MV-4-11 (cell line): Measurements from ENCODE around the gene VGLL2.

Experiments
- DNase-seq: peaks from one replicate; lab custom pipeline; 2025; lab: John Stamatoyannopoulos, UW

Gene VGLL2

DNA sequence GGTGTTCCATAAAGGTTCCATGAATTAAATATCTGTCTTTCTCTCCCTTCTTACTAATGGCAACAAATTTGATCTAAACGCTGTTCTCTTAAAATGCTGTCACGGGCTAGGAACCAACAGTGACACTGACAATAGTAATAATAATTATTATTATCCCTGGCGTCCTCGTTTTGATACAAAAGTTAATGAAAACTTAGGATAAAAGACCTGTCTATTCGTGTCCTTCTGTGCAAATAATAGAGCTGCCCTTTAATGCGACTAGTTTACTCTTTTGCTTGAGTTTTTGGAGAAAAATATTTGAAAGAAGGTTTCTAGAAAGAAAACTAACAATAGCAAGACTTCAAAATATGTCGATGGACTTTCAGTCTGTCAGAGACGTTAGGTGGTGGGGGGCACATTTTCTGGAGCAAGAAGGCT lies 4.3 kb downstream of the VGLL2 start:
- no peak for DNase-seq

DNA sequence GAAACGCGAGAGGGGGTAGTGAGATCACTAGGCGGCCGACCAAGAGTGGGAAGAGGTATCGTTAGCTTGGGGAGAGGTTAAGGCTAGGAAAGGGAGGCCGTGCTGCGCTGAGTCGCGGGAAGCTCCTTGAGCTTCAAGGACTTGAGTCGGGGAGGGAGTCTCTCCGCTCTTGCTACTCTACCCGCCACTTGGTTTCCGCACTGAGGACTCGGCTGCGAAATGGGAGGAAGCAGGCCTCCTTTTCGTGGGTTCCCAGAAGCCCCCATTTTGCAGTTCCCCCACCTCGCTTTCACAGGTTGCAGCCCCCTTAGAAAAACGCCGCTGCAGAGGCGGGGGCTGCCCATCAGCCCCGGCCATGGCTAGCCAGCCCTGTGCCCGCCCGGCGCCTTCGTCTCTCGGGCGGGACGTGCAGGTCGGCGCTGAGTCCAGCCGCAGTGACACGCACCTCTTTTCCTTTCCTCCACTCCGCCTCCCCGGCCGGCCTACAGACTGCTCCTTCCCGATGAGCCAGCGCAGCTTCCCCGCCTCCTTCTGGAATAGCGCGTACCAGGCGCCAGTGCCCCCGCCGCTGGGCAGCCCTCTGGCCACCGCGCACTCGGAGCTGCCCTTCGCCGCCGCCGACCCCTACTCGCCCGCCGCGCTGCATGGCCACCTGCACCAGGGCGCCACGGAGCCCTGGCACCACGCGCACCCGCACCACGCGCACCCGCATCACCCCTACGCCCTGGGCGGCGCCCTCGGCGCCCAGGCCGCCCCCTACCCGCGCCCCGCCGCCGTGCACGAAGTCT lies 4.9 kb downstream of the VGLL2 start:
- no peak for DNase-seq

DNA sequence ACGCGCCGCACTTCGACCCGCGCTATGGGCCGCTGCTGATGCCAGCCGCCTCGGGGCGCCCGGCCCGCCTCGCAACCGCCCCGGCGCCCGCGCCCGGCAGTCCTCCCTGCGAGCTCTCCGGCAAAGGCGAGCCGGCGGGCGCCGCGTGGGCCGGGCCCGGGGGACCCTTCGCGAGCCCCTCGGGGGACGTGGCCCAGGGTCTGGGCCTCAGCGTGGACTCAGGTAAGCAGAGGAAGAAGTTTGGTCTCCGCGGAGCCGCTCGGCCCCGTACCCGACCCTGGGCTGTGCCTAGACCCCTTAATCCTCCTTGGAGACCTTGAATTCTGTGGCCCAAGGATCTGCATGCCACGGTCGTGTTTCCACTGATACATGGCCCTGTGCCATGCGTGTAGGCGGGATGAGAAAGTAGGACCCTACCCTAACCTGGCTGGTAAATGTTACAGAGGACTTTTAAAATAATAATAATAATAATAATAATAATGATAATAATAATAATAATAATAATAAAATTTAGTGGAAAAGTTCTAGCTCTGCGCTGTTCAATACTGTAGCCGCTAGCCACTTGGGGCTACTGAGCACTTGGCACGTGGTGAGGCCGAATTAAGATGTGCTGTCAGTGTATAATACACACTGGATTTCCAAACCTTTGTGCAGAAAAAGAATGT lies 5.6 kb downstream of the VGLL2 start:
- DNase-seq, result no peak

DNA sequence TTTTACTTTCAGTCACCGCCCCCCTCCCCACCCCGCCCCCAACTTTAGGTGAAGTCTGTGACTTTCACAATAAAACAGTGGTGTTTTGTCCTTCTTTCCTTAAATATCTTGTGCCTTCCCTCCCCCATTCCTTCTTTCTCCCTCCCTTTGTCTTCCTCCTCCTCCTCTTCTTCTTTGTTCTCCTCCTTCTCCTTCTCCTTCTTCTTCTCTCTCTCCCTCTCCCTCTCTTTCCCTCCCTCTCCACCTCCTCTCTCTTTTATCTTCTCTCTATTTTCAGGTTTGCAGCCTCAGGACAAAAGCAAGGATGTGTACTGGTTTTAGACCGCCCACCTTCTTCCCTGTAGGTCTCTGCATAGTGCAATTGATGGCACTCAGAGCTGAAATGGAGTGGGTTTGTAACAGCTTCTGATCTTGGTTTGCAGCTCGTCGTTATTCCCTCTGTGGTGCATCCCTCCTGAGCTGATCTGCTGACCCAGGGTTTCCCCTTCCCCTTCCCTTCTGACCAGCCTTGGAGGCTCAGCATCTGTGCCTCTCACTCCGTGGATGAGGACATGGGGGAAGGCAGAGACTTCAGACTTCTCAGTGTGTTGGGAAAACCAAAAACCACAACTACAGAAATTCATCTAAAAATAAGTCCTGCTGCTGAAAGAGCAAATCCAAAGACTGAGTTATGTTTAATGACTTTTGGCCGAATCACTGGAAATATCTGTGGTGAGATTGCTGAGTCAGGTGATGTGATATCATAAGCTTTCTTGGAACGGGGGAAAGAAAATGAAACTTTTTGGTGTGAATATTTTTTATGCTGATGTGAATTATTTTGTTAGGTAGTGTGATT lies 6.9 kb downstream of the VGLL2 start:
- no peak for DNase-seq

DNA sequence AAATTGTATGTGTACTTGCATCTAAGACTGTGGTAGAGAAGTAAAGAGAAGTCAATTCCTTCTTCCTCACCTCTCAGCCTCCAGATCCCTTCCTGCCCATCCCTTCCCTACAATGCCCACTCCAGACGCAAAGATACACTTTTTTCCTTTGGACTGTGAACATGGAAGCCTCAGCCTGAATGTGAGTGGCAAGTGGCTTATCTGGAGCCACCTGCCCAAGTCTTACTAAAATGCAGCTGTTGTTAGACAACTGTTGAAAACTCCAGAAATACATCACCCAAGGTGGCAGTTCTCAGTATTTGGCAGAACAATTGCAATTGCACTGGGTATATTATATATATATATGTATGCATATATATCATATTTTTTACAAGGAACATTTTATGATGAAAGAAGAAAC lies 7.5 kb downstream of the VGLL2 start:
- no peak for DNase-seq

DNA sequence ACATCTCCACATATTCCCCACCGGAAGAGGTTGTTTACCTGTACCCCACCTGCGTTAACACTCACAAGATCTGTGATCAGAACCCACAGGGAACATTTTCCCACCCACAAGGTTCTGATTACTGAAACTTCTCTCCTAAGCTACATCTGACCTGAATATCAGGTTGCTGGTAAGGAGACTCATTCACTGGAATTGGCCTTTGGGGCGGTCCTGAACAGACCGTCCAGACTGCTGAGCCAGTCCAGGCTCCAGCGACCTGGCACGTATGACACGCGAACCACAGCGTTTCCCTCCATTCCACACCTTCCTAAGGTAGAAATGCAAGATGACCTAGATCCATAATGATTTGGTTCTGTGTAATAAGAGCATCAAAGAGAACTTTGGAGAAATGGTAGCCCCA lies 9.8 kb downstream of the VGLL2 start:
- no peak for DNase-seq

DNA sequence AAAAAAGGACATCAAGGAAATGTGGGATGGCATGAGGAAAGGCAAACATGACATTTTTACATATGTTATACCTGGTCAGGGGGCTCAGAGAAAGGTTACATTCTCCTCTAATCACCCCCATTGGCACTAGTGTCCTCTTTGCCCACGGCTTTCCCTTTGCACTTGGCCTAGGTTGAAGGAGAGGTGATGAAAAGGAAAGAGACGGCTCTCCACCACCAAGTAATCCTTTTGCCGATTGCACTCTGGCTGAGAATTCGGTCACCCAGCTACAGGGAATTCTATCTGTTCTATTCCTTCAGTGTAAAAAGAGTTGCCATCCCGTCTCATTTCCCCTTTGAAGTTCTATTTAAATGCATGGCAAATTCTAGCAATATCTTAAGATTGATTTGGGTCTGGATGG lies 10.4 kb downstream of the VGLL2 start:
- DNase-seq, result no peak

DNA sequence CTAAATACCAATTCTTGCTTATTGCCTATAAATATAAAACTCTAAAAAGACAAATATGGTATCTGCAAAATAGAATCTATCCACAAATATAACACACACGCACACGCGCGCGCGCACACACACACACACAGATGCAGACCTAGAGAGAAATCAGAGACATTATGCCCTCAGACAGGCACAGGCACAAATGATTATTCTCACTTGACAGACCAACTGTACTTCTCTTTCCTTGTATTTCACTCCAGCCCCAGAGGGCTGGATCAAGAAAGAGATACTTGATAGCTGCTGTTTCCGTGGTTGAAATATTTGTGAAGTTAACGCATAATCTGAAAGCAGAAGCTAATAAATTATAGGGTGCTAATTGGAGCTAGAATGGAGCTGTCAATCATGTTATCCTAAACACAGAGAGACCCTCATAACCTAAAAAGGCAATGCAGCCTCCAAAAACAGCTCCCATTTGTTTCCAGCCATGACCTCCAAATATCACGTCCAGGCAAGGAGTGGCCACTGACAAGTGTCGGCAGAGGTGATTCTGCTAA lies 11.5 kb downstream of the VGLL2 start:
- no peak for DNase-seq

DNA sequence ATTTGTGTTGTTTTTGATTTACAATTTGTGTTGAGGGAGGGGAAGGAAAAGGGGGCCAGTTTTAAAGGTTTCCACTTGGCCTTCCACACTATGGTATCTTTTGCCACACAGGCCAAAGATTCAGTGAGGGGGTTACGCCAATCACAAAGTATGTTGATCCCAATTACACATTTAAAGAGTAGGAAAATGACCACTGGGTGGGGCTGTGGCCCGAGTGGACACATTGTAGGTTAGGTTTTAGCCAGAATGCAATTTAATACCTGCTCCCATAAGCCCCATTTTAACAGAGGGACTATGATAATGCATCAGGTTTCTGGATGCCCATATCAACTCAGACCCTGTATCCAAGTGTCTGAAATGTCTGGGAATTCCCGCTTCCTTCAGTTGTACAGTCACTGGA lies 15.6 kb downstream of the VGLL2 start:
- peak; percentile 4 for DNase-seq

DNA sequence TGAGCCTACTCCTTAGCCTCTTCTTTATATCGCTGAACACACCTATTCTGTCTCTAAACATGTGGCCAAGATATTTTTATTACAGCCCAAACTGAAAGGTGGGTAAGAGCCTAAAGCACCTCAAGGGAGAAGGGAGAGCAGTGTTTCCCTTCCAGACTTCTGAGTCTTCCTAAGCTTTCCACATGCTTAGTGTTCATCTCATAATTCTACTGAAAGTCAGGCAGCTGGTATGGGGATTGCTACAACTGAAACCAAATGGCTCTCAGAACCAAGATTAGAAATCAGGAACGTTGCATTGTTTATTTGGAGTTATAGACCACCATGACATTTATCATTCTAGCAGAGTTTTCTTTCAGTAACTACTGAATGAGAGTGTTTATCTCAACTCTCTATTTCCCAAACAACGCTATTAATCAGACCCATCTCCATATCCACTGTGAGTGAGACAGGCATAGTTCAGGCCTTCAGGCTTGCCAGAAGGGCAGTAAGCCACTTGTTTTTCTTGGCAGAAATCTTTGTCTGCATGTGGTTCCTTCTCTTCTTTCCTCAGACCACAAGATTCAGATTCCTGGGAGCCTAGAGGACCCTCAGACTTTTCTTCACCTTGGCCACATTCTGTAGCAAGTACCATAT lies 22.8 kb downstream of the VGLL2 start:
- DNase-seq, result no peak

DNA sequence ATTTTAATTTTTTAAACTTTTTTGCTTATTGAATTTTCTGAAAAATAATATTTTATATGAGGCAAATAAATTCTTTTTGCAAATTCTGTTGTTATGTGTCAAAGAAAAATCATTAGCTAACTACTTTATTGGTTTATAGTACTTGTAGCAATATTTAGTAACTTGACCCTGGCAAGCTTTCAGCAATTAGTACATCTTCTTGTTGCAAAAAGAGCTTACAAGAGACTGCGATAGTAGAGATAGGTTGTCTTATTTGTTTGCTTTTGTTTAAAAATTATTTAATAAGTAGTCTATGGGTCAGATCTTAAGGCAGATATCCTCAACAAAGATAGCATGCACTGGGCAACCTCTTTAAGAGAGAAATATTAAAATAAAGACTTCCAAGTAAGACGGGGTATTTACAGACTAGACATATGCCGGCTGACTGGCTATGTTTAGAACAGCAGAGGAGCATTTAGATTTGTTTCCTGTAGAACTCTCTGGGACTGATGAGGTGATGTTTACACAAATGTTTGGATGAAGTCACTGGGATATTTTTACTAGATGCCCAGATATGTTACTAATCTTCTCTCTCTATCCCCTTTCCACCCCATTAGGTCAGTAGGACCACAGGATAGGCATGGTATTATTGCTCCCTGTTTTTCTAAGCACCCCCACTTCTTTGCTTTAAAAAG lies 25.0 kb downstream of the VGLL2 start:
- DNase-seq, result no peak

DNA sequence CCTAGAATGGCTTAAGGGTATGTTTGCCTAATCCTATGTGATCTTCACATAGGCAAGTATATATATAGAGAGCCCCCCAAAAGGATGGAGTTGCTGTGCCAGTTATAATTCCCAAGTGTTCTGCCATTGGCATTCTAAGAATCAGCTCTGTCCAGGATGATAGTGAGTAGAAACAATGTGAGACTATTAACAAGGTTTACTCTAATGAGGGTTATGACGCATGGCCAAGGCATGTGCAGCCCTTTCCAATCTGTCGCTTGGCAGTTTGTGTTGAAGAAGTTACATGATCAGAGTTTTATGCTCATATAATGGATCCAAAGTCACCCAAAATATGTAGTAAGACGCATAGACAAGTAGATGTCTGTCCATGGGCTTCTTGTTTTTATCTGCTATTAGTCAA lies 33.6 kb downstream of the VGLL2 start:
- DNase-seq, result no peak

DNA sequence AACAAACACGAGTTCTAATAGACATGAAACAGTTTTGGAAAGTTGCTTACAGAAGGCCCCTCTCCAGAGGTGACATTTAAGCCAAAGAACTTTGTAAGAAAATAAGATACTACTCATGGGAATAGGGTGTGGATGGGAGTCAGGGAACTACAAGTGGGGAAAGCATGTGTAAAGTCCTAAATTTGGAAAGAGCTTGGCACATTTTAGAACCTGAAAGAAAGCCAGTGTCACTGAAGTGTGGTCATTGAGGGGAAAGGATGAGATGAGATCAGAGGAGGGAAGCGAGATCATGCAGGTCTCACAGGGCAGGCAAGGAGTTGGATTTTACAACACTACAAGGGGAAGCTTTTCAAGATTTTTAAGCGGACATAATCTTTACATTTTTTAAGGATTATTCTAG lies 38.0 kb downstream of the VGLL2 start:
- DNase-seq, result no peak

DNA sequence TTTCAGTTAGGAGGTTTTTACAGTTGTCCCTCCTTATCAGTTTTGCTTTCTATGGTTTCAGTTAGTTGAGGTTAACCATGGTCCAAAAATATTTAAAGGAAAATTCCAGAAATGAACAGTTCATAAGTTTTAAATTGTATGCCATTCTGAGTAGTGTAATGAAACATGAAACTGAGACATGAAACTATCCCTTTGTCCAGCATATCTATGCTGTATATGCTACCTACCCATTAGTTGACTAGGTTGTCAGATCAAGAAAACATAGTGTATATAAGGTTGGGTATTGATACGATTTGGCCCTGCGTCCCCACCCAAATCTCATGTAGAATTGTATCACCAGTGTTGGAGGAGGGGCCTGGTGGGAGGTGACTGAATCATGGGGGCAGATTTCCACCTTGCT lies 39.1 kb downstream of the VGLL2 start:
- no peak for DNase-seq

DNA sequence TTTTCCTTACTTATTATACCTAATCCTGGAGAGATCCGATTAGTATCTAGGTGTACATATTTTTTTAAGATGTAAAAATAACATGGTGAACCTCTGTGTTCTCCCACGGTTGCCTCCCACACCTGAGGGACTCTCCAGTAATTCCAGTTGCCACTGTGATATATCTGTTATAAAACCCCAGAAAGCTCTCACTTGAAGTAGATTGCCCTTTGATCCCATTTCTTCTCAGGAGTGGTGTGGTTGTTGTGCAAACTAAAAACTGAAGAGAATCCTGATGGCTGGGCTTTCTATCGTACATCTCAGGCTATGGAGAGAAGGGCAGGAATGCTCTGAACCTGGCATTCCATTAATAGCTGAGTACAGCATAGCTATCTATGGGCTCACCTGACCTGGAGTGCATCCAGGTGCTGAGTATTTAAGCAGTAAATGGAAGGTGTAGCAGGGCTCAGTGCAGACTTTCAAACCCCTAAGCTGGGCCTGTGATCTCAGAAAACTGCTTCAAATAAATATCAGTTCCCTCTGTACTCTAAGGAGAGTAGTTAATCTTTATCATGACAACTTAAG lies 41.0 kb downstream of the VGLL2 start:
- no peak for DNase-seq

DNA sequence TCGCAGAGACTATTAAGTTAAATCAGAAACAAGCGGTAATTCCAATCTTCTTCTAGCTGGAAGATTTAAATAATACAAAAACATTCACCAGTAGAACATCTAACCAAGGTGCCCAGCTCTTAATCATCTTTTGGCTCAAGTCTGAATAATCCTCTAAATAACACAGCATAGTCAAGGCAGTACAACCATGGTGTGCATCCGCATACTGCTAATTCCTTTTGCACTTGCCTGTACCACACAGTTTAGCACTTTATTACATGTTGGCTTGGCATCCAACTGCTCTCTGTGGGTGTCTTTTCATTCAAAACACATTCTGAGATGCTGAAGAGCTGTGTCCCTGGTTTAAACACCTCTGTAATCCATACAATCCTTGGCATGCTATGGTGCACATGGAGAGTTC lies 42.3 kb downstream of the VGLL2 start:
- DNase-seq, result no peak

DNA sequence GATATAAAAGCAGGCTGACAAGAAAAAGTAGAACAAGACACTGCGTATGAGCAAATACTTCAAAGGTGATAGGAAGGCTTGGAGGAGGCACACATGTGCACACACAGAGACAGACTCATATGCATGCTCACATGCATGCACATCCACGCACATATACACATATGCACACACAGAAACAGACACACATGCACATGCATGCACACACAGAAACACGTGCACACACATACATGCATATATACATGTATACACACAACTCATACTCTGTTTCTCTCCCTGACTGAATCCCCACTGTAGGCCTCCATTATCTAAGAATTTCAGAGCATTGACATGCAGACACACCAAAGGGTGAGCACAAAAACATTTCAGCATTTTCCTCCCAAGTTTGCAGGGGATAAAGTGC lies 43.7 kb downstream of the VGLL2 start:
- DNase-seq, result no peak

DNA sequence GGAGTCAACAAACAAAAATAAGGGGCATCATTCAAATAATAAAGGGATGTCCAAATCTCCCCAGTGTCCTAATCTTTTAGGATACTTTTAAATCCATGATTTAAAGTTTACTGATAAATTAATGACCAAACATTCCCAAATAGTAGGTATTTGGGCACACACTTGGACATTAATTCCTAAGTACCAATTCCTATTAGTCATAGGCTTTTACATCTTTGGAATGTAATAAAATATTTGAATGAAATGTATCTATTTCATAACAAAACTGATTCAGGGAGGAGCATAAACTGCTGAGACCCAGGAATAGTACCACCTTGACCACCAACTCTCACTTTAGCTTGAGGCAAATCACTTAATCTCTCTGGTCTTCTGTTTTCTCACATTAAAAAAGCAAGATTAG lies 44.3 kb downstream of the VGLL2 start:
- DNase-seq, result no peak

DNA sequence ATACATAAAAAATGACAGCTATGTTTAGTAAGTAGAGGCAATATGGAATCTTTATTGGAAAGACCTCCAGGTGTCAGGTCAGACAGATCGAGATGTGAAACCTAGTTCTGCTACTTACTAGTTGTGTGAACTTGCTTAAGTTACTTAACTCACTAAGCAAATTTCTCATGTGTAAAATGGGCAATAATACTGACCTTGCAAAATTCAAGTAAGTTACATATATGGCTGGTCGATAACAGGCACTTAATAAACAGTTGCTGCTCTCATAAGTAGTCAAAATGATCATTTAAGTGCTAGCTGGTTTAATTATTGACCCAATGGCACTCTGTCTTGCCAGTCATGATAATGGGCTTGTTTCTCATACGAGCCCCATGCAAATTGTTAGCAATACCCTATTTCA lies 46.0 kb downstream of the VGLL2 start:
- DNase-seq, result no peak

DNA sequence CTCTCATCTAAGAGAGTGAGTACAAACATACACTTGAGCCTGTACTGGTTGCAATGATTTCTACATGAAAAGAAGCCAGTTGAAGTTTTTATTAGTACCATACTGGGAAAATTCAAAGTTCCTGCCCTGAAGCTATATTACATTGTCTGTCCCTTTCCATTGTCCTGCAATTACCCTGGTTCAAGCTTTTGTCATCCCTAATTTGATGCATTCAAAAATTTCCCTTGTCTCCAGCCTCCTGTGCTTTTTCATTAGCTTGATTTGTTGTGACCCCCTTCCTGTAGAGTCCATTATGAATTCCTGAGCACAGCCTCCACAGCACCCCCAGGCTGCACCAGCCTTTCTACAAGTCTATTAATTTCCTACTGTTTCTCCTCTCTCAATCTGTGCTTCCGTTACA lies 46.4 kb downstream of the VGLL2 start:
- DNase-seq, result no peak

DNA sequence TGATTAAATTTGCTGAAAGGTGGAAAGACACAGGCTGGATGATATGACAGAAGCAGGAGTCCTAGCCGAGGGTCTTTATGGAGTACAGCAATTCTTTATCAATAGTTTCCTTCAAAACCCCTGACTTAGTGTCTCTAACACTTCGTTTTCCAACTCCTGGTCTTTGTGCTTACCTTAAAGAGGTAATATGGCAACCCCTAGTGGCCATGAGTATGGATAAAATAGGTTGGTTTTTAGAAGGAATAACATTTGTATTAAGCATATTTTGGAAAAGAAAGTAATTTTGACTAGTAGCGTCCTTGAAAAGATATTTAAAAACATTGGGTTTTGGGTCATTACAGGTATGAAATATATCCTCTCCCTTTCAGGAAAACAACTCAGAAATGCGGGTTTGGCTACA lies 51.9 kb downstream of the VGLL2 start:
- DNase-seq, result no peak
